T-helper 1 cell treated with Interleukin-12 subunit alpha and Interleukin-12 subunit beta and Interleukin-4 antibody, amounts not matched to agents 30 ng/mL and 1 ng/mL, for 36 hours (primary cell): ENCODE data around the gene DHODH. TPM values are rescaled to one million over a fixed set of nuclear protein-coding genes. Genes with fewer than 3 reads are reported as not detected.
"Not testable (repeated sequence)": the region's sequence is repeated elsewhere in the genome, so short reads cannot be mapped to it uniquely, and the experiment has no call there.

Experiments used
- intact Hi-C: fragments of 100-400 bp; cut with micrococcal nuclease; formaldehyde crosslinking; loops from one replicate; pipeline ENCODE4 v1.15.1; 2024
- total RNA-seq: library from RNA; stranded (reverse); gene quantifications from 2 replicates; pipeline ENCODE4 v1.2.3, GENCODE V29; 2022

Gene DHODH
- total RNA-seq, 1 donor from 2014 or later = 11.4 TPM

DNA sequence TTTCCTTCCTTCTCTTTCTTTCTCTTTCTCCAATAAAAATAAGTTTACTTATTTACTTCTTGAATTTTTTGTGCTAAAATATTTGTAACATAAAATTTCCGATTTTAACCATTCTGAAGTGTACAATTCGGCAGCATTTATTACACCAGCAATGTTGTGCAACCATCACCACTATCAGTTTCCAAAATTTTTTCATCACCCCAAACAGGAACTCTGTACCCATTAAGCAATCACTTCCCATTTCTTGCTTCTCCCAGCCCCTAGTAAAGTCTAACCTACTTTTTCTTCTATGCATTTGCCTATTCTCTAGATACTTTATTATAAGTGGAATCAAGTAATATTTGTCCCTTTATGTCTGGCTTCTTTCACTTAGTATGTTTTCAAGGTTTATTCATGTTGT, 43.3 kb downstream of the DHODH start:
- intact Hi-C loops = no loop called here

DNA sequence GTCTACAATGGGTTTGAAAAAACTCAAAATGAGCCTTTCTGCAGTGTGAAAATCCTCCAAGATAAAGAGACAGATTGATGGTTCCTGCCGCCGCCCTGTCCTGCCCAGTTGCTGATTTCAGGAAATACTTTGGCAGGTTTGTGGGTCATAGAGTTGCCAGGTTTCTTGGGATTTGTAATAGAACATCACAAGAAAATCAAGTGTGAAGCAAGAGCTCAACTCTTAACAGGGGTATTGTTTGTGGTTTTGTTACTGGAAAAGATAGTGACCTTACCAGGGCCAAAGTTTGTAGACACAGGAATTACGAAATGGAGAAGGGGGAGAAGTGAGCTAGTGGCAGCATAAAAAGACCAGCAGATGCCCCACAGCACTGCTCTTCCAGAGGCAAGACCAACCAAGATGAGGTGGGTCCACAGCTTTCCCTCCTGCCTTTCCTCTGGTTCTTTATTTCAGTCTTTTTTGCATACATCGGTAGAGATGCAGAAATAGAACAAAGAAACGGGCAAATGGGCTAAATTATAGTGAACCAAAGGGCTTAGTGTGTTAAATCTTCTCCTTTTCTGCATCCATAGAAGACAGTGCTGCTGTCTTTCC, 45.8 kb downstream of the DHODH start, which contains the start of gene HP:
TSS of gene HP (plus strand) at position 252 of the 594 bp plus-strand sequence. CDS start at position 400, 148 bp downstream.
- intact Hi-C loops = not testable (repeated sequence)

- intact Hi-C loops = no loop called here
Measured at GRCh38 chr16:72055911-72056310, 47.4 kb downstream of the DHODH start.

GRCh38 chr16:72057313-72057712, 48.8 kb downstream of the DHODH start:
- intact Hi-C loops = not testable (repeated sequence)

GRCh38 chr16:72059060-72059459, 50.5 kb downstream of the DHODH start:
- intact Hi-C loops = not testable (repeated sequence)

DNA sequence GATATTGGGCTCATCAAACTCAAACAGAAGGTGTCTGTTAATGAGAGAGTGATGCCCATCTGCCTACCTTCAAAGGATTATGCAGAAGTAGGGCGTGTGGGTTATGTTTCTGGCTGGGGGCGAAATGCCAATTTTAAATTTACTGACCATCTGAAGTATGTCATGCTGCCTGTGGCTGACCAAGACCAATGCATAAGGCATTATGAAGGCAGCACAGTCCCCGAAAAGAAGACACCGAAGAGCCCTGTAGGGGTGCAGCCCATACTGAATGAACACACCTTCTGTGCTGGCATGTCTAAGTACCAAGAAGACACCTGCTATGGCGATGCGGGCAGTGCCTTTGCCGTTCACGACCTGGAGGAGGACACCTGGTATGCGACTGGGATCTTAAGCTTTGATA, 51.9 kb downstream of the DHODH start:
- intact Hi-C loops = no loop called here

DNA sequence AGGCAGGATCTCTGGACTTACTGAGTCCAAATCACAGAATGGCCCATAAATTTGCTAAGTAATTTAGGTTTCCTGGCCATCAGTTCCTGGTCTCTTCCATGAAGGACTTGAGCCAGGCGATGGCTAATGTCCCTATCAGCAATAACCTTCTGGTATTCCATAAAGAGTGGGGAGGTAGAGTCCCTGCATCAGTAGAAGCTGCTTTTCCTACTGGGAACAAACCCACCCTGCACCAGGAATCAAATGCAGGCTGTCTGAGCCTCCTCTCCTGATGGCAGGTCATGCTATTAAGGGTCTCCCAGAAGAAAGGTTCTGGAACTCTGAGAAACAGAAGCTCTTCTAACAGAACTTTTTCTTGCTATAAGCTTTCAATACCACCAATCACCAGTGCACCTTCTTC, 53.0 kb downstream of the DHODH start:
- intact Hi-C loops = no loop called here

- intact Hi-C loops = no loop called here
Measured at GRCh38 chr16:72064361-72064894, 55.9 kb downstream of the DHODH start.

DNA sequence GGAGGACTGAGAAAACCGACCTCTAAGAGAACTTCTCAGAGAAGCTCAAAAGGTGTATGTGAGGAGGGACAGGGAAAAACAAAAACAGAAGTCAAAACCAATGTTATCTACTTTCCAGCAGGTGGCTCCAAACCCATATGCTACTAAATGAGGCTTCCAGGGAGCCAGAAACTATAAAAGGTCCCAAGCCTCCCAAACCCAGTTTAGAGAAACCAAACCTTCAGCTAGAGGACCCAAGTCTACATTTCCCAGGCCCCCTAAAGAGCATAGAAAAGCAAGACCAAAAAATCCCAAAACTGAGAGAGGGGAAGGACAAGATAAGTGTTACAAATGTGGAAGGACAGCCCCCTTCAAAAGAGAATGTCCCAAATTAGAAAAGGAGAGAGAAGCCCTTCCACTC, 58.2 kb downstream of the DHODH start:
- intact Hi-C loops = loop anchor here (1.0 kb wide), 1 partner anchor 33 kb away; no protein-coding TSS in a partner anchor

- intact Hi-C loops = no loop called here
Measured at GRCh38 chr16:72068930-72069329, 60.4 kb downstream of the DHODH start.

DNA sequence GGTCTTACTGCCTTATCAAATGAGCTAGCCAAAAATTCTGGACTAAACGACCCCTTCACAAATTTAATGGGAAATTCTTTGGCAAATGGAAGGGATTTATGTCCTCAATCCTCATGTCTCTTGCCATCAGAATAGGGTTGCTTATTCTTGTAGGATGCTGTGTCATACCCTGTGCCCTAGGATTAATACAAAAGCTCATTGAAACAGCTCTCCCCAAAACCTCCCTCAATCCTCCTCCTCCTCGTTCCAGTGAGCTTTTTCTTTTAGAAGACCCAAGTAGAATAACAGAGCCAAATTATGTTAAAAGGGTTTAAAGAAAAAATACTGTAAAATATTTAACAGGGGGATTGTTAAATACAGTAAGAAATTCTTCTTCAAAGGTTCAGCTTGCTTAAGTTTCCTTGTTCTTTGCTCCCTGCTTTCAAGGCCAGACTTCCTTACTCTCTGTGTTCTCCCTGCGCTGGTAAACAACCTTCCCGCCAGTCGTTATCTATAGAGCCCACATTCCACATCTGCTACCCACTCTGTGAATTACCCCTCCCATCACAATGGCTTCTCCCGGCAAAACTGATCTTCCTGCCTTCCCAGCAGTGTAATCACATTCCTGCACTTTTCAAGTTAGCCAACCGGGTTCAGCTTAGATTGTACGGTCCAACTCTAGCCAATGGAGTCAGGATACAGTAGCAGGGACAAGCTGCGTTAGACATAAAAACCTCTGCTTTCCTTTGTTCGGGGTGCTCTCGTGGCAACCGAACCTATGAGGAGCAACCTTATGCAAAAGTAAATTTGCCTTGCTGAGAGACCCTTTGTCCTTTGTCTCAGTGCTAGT, 64.2 kb downstream of the DHODH start:
- intact Hi-C loops = no loop called here

DNA sequence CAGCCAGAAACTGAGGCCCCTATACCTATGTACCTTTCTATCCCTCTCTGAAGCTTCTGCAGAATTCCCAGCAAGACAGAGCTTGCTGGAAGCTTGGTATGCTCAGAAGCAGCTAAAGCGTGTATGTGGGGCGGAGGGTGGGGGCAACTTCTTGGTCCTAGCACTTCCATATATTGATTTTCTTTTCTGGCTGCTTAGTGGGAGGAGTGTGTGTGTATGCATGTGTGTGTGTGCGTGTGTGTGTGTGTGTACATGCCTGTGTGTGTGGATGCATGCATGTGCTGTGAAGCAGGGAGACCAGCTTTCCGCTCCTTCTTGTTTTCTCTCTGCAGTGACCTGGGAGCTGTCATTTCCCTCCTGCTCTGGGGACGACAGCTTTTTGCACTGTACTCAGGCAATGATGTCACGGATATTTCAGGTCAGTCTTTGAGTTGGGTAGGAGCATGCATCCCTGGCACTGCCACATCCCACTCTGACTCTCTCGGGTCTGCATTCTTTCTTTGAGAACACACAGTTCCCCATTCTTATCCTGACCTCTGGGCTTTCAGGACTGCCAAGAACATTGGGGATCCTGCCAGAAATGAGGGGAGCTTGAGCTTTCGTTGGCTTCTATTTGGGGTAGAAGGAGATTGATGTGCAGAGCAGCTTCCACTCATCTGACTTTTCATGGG, 65.2 kb downstream of the DHODH start:
- intact Hi-C loops = no loop called here

GRCh38 chr16:72075067-72075466, 66.5 kb downstream of the DHODH start:
- intact Hi-C loops = not testable (repeated sequence)

Other genes with a start within 250 kb of the DHODH start
- 101 TPM in 2 replicates for gene AP1G1, start 199.9 kb upstream of the DHODH start, total RNA-seq
- 25.7 and 26.9 TPM in 2 replicates for gene ATXN1L, start 162.8 kb upstream of the DHODH start, total RNA-seq
- gene ZNF821, start 124.6 kb upstream of the DHODH start, total RNA-seq = 4.5 and 5.4 TPM in 2 replicates
- gene IST1, start 113.2 kb upstream of the DHODH start, total RNA-seq = 166 and 184 TPM in 2 replicates
- 0.05 TPM in 1 of 2 replicates, not detected in the other for gene PKD1L3, start 8.3 kb upstream of the DHODH start, total RNA-seq
- gene HP, start 45.8 kb downstream of the DHODH start, total RNA-seq = not detected in 2 replicates
- not detected in 2 replicates for gene HPR, start 54.5 kb downstream of the DHODH start, total RNA-seq
- 14.9 and 17.6 TPM in 2 replicates for gene TXNL4B, start 84.9 kb downstream of the DHODH start, total RNA-seq
- gene DHX38, start 85.1 kb downstream of the DHODH start, total RNA-seq = 86.9 and 87.4 TPM in 2 replicates
- 1.4 and 1.9 TPM in 2 replicates for gene PMFBP1, start 163.4 kb downstream of the DHODH start, total RNA-seq